ENCODE measurements around the gene PPP2R3A.

DNA sequence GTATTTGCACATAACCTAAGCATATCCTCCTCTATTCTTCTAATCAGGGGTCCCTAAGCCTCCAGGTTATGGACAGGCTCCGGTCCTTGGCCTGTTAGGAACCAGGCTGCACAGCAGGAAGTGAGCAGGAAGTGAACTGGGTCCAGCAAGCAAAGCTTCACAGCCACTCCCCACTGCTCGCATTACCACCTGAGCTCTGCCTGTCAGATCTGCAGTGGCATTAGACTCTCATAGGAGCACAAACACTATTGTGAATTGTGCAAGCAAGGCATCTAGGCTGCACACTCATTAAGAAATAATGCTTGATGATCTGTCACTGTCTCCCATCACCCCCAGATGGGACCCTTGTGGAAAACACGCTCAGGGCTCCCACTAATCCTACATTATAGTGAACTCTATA, 220.8 kb downstream of the PPP2R3A start:
- TF ChIP-seq CTCF (conservative IDR thresholded peaks at IDR 0.05; ENCODE audit: low read depth in 2 of 2) (no peak), POLR2AphosphoS5 (IDR thresholded peaks at IDR 0.05; ENCODE audit: low read depth) (no peak), ZNF114 (CRISPR knock-in tag; IDR thresholded peaks at IDR 0.05) (no peak), CREB1 (CRISPR knock-in tag; IDR thresholded peaks at IDR 0.05; ENCODE audit: low read depth) (no peak), EZH2 (IDR thresholded peaks at IDR 0.05; ENCODE audit: low read depth, unreplicated experiment) (no peak), EZH2phosphoT487 (IDR thresholded peaks at IDR 0.05; ENCODE audit: unreplicated experiment) (no peak), ZNF331 (CRISPR knock-in tag; IDR thresholded peaks at IDR 0.05; ENCODE audit: low read depth) (no peak), STAT1 (IDR thresholded peaks at IDR 0.05; ENCODE audit: unreplicated experiment) (no peak)
- TF ChIP-seq, protein P1, sequence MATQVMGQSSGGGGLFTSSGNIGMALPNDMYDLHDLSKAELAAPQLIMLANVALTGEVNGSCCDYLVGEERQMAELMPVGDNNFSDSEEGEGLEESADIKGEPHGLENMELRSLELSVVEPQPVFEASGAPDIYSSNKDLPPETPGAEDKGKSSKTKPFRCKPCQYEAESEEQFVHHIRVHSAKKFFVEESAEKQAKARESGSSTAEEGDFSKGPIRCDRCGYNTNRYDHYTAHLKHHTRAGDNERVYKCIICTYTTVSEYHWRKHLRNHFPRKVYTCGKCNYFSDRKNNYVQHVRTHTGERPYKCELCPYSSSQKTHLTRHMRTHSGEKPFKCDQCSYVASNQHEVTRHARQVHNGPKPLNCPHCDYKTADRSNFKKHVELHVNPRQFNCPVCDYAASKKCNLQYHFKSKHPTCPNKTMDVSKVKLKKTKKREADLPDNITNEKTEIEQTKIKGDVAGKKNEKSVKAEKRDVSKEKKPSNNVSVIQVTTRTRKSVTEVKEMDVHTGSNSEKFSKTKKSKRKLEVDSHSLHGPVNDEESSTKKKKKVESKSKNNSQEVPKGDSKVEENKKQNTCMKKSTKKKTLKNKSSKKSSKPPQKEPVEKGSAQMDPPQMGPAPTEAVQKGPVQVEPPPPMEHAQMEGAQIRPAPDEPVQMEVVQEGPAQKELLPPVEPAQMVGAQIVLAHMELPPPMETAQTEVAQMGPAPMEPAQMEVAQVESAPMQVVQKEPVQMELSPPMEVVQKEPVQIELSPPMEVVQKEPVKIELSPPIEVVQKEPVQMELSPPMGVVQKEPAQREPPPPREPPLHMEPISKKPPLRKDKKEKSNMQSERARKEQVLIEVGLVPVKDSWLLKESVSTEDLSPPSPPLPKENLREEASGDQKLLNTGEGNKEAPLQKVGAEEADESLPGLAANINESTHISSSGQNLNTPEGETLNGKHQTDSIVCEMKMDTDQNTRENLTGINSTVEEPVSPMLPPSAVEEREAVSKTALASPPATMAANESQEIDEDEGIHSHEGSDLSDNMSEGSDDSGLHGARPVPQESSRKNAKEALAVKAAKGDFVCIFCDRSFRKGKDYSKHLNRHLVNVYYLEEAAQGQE (IDR thresholded peaks at IDR 0.05; ENCODE audit: unreplicated experiment), result no peak
